HG02798 (cell line): ENCODE measurements around the gene TBC1D1.
A peak's percentile ranks its signal among the peaks of the same experiment; 100 is the strongest.

ENCODE experiments used
- ATAC-seq: cut with Tn5 transposase; IDR thresholded peaks from one replicate; pipeline ENCODE4 v1.9.1; 2021; ENCODE audit warnings: mild to moderate bottlenecking; ENCODE audit not compliant: unreplicated experiment, poor library complexity

TBC1D1 gene

DNA sequence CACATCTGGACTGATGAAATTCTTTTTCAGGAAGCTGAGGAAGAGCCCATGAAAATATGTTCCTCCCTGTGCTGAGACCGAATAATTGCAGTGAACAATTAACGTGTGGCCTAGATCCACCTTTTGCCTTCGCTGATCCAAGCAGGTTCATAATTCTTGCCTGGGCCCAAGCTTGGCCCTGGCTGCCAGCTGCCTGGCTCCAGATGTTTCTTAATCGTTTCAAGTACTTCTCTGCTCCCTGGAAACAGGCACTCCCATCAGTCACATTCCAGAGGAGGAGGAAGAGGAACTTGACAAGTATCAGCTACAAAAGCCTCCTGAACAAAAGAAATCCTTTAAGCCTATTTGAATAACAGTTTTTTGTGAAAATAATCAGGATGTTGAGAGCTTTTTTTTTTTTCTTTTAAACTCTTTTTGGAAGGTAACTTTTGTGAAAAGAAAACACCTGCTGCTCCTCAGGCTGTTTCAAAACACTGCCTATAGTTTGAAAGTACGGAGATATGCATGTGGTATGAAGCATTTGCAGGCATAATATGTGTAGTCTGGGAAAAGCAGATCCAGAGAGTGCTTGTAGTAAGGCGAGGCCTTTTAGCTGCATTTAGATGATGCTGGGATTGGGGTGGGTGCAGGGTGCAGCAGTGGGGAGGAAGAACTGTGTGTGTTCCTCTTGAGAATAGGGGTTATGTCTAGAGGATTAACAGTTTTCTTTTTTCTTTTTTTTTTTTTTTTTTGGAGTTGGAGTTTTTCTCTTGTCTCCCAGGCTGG, 223.7 kb downstream of the TBC1D1 start:
- no peak for ATAC-seq

DNA sequence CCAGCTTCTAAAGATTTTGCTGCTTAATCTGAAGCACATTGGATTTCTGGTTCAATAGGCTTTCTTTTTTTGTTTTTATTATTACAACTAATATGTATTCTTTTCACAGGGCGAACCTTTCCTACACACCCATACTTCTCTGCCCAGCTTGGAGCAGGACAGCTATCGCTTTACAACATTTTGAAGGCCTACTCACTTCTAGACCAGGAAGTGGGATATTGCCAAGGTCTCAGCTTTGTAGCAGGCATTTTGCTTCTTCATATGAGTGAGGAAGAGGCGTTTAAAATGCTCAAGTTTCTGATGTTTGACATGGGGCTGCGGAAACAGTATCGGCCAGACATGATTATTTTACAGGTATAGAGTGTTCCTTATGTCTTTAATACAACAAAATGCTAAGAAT, 224.7 kb downstream of the TBC1D1 start:
- no peak for ATAC-seq

DNA sequence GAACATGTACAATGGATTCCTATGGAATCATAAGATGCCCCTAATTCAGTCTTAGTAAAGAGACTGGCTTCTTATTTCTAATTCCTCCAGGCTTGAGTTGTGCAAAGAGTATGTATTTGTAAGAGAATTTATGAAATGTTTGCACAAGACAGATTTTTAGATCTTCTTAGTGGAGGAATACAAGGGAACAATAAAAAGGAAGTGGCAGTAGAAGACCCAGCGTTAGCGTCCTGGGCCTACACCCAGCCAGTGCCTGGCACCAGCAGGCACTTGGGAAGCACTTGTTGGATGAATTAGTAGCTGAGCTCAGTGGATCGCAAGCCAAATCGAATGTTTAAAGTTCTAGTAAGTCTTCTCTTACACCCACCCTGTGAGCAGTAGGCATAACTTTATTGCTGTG, 226.7 kb downstream of the TBC1D1 start:
- ATAC-seq, result no peak

DNA sequence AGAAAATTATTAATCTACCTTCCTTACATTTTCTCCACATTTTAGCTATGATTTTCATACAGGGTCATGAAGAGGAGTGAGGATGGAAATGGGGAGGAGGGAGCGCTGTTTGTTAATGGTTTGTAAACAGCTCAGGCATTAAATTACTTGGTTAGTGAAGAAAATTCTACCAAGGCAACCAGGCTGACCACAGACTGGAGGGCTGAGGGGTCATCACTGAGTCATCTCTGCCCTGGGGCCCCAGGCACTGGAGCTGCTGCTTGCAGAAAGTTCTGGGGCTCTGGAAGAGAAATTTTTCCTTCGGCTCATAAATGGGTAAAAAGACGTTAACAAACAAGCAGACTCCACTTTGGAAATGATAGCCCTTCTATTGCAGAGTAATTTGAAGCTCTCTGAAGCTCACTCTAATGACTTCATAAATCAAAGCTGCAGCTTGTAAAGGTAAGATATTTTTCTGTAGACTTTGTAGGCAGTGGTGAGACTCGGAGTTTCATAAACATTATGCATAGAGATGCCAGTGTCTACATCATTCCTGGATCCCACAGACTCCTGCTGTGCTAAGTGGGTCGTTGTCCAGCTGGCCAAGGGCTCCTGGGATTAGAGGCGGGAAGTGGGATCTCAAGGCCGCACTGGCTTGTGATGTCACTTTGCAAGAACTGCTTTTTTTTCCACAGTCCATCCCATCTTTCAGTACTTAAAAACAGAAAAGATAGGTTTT, 228.9 kb downstream of the TBC1D1 start:
- ATAC-seq, result no peak

DNA sequence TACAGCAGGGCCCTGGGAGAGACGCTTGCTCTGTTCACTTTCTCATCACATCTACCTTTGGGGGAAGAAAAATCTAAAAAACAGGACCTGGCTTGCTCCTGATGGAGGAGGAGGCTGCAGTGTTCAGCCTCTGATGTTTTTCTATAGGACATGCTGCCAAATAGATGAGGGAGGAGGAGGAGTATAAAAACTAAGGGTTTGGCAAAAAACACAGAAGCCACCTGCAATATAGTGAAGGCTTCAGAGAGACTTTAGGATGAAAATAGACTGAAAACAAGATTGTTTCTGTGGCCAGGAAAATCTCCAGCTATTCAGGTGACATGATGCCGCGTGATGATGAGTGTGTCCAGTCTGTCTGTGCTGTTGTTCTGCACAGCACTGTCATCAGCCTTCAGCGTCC, 229.9 kb downstream of the TBC1D1 start:
- no peak for ATAC-seq

DNA sequence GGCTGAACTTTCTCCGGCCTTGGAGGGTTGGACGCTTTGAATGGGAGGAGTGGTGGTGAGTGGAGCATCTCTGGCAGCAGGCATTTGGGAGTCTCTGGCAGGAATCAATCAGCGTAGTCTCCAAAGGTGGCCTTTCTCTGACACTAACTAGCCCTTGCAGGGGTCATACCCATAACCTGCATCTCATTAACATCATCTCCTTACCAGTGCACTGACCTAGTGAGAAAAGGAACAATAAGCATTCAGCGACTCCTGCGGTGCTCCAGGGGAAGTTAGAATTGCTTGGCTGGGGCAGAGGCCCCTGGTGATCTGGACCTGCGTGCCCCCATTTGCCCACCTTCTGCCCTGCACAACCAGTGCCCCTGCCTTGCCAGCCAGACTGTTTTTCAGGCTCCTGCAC, 231.2 kb downstream of the TBC1D1 start:
- no peak for ATAC-seq

DNA sequence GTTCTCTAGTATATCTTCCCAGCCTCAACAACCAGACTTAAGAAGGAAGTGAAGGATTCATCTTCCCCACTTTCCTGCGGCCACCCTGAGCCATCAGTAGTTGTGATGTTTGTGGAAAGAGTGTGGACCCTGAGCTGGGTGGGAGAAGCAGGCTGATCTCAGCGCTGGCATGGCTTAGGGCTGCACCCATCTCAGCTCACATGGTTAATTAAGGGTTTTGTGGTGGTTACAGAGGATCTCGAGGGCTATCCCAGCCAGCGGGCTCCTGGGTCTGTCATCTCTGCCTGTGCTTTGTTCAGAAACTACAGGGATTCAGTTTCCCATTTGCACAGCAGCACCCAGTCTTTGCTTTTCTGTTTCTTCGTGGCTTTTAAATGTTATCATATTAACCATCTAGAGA, 232.7 kb downstream of the TBC1D1 start:
- ATAC-seq, result no peak

DNA sequence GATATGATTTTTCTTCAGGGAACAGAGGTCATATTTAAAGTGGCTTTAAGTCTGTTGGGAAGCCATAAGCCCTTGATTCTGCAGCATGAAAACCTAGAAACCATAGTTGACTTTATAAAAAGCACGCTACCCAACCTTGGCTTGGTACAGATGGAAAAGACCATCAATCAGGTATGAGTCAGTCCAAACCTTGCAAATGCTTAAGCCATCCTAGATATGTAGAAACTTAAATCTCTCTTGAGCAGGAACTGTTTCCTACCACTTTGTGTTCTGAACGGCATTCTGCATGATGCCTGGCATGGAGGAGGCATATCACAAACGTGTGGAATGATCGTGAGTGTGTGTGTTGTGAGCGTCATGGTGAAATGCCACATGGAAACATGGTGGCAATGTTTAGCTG, 234.1 kb downstream of the TBC1D1 start:
- ATAC-seq, result no peak

DNA sequence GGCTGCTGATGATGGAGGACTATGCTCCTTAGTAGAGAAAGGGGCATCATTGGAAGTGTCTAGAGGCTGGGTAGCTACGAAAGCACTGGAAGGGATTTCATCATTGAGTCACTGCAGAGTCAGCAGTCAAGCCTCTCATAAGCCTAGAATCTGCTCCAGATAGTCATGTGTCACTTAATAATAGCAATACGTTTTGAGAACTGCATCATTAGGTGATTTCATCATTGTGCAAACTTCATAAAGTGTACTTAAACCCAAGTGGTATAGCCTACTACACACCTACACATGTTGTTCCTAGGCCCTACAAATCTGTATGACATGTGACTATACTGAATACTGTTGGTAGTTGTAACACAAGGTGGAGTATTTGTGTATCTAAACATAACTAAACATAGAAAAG, 234.9 kb downstream of the TBC1D1 start:
- no peak for ATAC-seq

DNA sequence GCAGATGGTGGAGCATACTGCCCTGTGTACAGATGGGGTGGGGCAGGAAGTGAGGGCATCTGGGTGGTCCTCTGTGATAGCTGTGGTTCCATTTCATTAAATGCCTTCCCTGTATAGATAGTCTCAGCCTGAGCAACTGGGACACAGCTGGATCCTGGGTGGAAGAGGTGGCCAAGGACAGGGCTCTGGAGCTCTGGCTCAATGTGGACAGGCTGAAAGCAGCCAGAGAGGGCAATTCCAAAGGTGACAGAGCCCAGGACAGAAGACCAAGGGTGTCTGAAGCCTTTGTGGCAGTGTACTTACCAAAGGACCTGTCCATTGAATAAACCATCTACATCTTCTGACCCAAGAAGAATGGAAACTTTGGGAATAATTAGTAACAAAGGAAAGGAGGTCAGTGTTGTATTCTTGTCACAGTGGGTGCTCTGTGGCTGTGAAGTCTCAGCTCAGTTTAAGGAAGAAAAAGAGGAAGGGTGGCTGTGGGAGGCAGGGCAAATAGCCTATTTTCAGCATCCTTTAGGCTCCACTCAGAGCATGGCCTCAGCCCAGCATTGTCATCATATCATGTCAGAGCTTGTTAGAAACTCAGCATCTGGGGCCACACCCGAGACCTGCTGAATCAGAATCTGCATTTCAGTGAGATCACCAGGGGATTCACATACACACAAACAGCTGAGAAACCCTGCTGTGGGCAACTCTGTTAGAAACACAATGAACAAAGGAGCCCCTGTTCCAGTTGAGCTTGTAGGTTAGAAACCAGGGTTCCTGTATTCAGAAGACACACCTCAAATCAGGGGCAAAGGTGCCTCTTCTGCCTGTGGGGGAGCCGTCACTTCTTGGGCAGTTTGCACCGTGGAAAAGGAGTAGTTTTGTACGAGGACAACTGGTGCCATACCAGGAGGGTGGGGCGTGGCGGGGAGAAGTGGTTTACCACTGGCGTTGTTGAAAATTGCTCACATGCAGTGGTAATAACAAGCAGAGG, 237.9 kb downstream of the TBC1D1 start:
- peak; percentile 55 for ATAC-seq

DNA sequence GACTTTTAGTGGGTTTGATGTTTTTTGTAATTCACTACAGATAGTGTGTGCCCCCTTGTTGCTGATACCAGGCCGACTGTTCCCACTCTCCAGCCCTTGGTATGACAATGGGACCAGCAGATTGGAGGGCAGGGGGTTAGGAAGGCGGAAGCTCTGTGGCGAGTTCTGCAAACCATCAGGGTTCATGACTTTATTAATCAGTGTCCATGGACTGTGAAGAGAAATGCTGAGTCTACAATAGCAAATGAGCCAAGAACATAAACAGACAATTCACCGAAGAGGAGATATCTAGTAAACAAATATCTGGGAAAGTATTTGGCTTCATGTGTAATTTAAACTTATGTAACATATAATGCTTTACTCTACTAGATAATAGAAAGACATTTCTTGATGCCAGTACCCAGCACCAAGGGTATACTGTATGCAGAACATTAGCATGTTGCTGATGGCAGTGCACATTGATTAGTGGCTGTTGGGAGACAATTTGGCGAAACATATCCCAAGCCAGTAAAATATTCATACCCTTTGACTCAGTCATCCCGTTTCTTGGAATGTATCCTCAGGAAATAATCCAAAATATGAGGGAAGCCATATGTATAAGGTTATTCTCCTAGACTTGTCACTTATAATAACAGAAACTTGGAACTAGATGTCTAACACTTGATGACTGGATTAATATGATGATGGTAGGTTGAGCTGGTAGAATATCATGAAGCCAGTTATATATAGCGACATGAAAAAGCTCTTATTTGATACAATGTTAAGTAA, 238.8 kb downstream of the TBC1D1 start:
- ATAC-seq, result no peak

DNA sequence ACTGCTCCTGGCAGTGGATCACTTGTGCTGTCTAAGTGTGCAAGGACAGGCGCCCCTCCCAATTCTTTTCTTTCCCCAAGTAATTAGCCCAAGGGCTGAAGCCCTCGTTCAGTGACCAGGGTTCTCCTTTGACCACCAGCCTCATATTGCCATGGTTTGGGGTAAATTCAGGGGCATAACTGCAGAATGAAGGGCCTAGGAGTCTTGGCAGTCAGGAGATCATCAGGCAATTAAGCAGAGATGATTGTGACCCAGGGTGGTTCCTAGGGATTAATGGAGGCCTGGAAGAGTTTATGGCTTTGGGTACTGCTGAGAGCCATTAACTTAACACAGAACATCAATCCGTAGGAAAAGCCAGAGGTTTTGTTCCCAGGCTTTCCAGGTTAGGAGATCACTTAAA, 240.0 kb downstream of the TBC1D1 start:
- no peak for ATAC-seq

DNA sequence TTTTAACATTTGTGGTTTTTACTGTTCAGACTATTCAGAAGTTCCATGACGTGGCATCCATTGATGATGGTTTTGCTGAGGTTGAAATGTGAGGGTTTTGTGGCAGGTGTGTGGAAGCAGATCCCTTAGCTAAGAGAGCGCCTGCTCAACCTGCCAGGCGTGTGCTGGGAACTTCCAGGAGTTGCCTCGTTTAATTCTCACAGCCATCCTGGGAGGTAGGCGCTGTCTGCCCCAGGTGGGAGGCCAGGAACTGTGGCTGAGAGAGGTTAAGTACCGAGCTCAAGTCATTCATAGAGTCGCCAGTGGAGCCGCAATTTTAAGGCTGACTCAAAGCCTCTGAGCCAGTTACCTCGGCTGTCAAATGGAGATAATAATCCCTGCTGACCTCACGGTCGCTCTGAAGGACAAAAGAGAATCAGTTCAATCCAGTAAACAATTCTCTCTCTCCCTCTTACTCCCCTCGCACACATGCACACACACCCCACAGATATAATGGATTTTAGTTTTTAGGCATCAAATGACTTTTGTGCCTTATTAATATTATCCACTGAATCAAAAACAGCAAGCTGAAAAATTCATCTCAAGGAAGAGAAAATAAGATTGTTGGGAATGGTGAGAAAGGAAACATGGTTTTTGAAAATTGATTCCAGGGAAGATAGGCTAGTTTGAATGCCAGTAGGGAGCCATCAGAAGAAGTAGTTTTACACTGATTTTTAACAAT, 240.6 kb downstream of the TBC1D1 start:
- ATAC-seq, result peak; percentile 29

DNA sequence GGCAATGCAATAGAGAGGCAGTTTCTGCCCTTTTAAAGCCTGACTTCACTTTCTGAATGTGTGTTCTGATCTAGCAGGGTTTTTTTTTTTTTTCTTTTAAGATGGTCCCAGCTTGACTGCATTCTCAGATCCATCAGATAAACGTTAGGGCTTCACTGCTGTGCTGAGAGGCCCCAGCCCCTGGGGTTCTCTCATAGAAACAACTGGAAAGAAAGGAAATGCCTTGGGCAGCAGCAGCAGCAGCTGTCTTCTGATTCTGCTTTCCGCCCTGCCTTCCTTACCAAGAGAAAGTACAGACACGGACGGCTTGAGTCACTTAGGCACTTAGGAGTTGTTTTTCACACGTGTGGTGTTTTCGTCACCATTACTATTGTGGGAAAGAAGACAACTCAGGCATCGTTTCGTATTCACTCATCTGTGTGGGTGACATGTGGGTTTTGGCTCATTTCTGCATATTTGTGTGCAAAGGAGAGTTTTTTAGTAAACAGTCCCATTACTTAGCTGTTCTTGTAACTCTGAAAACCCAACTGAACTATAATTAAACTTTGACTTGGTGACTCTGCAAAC, 241.3 kb downstream of the TBC1D1 start:
- ATAC-seq, result peak; percentile 80

DNA sequence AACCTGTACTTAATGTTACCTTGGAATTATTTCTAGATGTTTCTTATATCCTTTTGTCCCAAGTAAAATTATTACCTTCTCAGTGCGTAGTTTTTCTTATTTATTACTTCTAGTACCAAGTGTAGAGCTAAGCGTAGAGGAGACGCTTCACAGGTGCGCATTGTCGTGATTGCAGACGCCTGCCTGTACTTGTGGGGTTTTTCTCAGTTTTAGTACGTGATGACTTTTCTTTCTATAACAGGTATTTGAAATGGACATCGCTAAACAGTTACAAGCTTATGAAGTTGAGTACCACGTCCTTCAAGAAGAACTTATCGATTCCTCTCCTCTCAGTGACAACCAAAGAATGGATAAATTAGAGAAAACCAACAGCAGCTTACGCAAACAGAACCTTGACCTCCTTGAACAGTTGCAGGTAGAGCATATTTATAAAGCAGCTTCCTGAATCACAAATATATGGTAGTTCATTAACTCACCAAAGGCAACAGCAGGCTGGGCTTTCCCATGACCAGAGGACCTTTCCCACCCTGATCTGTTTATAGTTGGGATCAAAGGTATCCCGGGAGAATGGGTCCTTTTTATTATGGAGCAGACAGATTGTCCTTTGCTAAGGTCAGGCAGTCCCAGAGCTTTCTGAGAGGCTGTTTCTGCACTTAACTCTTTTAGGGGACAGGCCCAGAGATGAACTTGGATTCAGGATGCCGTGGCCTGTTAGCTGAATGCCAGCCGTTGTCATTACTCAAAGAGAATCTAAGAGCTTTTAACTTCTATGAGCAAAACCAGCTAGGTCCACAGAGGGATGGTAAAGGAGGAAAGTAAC, 242.2 kb downstream of the TBC1D1 start:
- no peak for ATAC-seq

DNA sequence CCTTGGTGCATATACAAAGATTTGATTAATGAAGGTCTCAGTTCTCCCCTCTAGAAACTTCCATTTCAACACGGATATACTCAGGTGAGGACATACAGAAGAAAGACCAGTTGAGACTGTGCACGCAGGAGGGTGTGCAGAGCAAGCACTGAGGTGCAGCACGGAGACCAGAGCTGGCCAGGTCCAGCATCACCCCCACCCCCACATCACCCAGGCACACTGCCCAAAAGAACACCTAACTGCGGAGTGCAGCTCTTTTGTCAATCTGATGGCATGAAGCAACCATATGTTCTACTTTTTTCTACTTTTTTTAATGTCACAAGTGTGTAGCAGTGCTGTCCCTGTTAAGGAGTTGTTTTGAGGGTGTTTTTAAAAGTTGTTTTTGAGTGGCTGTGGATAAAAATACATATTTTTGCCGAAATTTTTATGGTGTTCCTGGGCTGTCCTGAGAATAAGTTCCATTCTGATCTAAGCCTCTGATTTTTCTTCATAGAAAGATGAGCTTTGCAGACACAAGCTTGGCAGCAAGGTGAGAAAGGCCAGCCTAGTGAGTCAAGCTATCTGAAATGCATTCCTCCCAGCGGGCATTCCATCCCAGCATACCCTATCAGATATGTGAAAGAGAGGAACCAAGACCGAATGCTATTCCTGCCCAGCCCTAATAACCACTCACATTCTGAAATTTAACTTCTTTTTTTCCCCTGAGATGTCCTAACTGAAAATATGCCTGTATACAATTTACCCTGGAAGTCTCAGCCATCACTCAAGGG, 243.0 kb downstream of the TBC1D1 start:
- ATAC-seq, result no peak

DNA sequence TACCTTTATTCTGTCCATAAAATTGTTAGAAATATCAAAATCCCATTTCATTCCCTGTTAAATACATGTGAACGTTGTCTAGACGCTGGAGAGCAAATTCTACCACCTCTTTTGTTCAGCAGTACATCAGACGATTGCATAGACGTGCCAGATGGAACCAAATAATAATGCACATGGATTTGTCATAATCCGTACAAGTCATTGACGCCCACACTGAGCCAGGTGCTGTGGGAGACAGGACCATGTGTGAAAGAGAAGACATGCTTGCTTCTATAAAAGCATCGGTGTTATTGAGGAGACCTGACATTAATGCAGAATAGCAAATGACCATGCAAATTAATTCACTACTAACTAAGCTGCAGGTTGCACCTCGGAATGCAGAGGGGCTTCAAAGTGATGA, 244.3 kb downstream of the TBC1D1 start:
- no peak for ATAC-seq

DNA sequence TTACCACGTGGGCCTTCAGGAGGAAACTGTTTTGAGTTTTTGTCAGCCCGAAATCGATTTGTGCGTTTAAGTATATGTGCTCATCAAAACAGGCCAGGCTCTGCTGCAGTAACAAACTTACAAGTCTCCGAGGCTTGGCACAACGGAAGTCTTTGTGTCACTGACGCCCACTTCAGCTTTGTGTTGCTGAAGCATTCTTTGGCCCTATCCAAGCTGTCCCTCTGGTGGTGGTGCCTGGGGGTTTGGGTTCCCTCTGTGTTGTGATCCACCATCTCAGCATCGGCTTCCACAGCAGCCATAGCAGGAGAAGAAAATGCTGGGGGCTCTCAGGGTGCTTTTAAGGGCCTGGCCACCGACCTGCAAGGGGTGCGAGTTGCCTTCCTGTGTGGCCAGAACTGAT, 245.7 kb downstream of the TBC1D1 start:
- no peak for ATAC-seq
